ENCODE measurements around the gene CRYAB.
A peak's percentile ranks its signal among the peaks of the same experiment; 100 is the strongest.

Gene CRYAB, protein sequence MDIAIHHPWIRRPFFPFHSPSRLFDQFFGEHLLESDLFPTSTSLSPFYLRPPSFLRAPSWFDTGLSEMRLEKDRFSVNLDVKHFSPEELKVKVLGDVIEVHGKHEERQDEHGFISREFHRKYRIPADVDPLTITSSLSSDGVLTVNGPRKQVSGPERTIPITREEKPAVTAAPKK

DNA sequence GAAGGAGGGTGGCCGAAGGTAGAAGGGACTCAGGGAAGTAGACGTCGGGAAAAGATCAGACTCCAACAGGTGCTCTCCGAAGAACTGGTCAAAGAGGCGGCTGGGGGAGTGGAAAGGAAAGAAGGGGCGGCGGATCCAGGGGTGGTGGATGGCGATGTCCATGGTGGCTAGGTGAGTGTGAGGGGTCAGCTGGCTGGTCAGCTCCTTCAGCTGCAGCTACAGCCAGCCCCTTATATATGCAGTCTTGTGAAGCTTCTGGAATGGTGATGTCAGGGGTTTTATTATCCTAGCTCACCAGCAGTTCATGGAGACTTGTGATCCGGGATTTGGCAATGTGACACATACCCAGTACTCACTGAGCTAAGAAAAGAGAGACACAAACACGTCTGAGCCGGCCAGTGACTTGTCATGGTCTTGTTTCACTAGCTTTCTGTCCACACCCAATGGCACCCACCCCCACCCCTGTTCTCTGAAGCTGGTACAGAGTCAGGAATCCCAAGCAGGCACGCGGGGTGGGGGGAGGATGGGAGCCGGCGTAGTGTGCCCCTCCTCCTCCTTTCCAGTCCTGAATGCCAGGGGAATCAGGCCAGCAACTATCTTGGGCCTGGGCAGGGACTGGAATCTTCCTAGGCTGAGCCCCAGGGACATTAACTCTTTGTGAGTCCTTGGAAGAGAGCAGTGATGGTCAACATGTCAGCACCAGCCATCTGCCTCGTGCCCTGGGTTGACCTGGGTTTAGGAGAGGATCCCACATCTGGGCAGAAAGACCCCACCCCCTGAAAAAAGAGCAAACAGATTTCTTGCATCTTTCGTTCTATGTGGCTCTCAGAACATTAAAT, at the start of gene CRYAB:
Gene CRYAB, minus strand, starts transcription at position 208 of the 839 bp plus-strand sequence. Its CDS starts 46 bp downstream, at position 162.
- no peak for DNase-seq

DNA sequence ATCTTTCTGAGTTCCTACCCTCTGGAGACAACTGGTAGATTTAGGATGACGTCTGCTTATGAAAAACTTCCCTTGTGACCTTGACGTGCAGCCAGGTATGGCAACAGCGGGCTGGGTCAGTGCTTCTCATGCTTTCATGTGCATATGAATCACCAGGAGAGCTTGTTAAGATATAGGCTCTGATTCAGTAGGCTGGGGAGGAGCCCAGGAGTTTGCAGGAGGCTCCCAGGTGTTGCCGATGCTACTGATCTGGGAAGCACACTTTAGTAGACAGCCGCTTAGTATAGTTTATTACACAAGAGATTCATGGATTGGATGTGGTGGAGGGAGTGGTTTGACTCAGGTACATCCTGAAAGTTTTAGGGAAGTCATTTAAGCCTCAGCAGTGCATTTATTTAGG, 49.3 kb upstream of the CRYAB start:
- no peak for DNase-seq

DNA sequence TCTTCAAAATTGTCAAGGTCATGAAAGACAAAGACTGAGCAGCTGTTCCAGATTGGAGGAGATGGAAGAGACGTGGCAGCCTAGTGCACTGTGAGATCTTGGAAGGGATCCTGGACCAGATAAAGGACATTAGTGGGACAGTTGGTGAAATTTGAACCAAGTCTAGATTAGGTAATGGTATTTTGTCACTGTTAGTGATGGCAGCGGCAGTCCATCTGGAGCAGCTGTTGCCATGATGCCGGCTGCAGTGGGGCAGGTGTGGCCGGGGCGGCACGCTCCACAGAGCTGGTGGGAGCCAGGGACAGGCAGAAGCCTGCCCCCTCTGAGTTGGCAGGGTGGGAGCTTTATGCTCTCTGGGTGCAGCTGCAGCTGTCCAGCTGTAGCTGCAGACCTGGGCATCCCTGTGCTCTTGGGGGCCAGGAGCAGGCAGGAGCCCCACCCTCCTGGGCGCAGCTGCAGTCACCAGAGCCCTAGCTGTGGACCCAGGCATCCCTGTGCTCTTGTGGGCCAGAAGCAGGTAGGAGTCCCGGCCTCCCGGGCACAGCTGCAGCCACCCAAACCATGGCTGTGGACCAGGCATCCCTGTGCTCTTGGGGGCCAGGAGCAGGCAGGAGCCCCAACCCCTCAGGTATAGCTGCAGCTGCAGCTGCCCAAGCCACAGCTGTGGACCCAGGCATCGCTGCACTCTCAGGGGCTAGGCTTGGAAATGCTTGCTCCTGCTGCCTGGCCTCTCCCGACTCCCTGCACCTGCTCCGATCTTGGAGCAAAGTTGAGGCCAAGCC, 46.3 kb upstream of the CRYAB start:
- no peak for DNase-seq

DNA sequence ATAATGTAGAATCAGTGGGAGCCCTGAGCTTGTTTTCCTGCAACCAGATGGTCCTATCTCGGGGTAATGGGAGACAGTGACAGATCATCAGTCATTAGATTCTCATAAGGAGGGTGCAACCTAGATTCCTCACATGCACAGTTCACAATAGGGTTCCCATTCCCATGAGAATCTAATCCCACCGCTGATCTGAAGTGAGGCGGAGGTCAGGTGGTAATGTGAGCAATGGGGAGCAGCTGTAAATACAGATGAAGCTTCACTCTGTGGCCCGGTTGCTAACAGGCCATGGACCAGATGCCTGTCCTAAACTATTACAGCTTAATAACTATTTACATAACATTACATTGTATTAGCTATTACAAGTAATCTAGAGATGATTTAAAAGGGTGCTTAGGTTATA, 42.6 kb upstream of the CRYAB start:
- DNase-seq, result no peak

DNA sequence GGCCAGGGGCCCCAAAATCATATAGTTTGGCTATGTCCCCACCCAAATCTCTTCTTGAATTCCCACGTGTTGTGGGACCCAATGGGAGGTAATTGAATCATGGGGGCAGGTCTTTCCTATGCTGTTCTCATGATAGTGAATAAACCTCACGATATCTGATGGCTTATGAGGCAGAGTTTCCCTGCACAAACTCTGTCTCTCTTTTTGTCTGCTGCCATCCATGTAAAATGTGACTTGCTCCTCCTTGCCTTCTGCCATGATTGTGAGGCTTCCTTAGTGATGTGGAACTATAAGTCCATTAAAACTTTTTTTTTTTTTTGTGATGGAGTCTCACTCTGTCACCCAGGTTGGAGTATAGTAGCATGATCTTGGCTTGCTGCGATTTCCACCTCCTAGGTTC, 40.0 kb upstream of the CRYAB start:
- DNase-seq, result no peak

DNA sequence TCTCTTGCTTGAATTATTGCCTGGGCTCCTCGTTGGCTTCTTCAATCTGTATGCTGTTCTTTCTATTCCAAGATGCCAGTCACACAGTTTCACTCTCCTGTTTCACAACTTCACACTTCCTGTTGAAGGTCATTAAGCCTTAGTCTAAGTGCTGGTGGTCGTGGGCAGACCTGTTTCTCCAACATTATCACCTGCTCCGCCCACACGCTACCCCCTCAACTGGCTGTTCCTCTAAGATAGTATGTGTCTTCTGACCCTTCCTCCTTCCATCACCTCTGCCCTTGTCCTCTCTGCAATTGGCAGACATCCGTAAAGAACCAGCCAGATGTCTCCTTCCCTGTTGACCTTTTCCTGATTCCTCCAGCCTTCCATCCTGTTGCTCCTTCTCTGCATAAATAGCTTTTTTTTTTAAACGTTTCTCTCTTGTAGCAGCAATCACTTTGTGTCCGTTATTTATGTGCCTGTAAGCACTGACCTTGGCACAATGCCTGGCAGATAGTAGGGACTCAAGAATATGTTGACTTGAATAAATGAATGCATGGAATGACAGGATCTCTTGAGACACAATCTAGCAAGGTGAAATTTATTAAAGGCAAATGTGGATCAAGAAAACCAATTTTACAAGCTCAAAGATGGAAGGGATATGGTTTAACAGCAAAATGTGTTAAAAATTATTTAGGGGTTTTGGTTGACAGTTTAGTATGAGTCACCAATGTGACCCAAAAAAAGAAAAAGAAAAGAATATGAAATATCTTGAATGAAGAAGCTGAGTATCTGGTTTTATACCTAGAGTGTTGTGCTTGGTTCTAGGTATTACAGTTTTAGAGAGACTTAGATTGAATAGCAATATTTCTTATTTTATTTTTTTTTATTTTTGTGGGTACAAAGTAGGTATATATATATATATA, 38.2 kb upstream of the CRYAB start:
- DNase-seq, result no peak

DNA sequence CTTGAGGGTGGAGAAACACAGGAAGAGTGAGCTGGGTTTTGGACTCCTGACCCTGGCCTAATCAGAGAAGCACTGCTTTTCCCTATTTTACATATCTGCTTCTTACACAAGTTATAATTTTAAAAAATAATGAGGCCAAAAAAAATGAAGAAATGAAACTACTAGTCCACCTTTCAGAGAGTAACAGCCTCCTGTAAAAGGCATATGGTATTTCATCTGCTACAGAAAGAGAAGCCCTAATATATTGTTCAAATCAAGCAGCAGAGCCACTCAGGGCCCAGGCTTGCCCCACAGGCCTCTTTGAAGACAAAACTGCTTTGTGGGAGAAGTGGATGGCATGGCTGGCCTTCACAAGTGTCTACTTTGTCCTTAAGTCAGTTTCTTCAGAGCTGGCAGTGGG, 35.6 kb upstream of the CRYAB start:
- no peak for DNase-seq

DNA sequence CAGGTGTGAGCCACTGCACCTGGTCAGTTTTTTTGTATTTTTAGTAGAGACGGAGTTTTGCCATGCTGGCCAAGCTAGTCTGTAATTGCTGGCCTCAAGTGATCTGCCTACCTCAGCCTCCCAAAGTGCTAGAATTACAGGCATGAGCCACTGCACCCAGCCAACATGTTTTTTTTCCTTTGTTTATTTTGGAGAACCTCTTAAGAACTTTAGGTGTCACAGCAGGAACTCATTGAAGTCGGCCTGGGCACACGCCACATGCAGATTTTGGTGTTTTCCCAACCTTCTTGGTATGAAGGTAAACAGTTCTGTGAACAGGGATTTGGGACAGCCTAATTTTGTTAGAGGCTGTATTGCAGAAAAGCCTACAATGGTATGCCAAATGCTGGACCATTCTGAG, 34.9 kb upstream of the CRYAB start:
- DNase-seq, result no peak

DNA sequence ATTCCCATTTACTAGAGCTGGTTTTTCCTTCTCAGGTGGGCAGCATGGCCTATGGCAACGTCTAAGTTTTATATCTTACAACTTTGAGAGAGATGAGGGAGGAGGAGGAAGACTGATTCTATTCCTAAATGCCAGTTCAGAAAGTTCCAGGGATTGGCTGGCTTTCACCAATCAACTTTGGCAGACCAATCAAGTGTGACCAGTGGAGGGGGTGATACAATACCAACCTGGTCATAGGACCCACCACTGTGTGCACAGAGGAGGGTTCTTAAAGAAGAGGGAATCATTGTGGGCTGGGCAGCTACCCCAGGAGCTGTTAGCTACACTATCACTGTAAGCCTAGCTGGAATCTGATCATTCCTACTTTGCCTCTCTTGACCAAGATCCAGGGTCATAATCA, 33.6 kb upstream of the CRYAB start:
- no peak for DNase-seq

DNA sequence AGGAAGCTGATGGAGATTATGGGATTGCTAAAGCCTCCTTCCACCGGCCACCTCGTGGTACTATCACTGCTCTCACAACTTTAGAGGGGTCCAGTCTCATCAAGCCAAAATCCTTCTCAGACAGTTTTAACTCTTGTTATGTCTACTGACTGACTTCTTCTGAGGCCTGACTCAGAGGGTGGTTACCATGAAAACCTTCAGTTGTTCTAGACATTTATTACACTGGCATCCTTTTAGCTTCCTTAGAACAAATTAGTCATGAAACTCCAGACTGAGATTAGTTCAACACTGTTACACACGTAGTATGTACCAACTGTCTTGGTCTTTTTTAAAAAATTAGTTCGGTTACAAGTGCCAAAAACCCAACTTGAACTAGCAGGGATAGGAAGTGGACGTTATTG, 33.1 kb upstream of the CRYAB start:
- peak in 2 of 3 donors; percentile 50 to 53 for DNase-seq

DNA sequence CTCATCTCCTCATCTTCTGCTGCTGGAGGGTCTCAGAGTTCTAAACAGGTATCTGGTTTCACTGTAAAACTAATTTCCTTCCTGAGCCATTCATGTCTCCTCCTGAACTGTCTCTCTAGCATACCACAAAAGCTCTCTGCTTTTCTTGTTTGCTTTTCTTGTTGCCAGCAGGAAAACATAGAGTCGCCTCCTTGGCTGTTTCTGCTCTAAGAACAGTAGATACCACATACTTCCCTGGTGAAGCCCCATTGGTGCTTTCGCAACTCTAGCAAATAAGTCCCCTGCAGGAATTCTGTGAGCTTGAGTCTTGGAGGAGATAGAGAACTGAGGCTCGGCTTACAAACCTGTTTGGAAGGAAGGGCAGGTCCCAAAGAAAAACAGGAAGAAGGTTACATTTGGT, 32.6 kb upstream of the CRYAB start:
- DNase-seq, result no peak

DNA sequence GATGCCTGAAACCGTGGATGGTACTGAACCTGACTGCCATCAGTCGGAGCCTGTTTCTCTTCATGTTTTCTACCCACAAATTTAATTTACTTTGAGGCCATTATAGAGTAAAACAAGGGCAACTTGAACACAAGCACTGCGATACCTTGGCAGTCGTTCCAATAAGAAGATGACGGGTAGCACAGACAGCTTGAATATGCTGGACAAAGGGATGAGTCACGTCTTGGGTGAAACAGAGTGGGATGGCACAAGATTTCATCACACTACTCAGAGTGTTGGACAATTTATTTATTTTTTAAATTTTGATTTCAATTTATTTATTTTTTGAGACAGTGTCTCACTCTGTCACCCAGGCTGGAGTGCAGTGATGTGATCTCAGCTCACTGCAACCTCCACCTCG, 31.3 kb upstream of the CRYAB start:
- peak; percentile 50 to 59 (median 53) for DNase-seq

DNA sequence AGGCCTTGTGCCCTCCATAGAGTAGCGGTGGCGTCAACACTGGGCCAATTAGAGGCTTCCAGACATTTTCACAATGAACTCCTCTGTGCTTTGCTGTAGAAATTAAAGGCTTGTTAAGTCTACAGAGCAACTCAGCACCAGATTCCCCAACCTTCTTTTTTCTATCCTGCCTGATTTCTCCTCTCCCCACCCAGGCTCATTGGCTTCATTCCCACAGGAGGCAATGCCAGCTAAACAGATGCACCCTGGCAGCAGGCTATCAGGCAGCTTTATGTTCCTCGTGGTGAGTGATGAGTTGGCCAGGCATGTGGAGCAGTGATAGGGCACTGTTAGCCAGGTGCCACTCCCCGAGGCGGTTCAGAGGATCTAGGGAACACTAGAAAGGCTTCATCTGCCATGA, 30.4 kb upstream of the CRYAB start:
- no peak for DNase-seq

DNA sequence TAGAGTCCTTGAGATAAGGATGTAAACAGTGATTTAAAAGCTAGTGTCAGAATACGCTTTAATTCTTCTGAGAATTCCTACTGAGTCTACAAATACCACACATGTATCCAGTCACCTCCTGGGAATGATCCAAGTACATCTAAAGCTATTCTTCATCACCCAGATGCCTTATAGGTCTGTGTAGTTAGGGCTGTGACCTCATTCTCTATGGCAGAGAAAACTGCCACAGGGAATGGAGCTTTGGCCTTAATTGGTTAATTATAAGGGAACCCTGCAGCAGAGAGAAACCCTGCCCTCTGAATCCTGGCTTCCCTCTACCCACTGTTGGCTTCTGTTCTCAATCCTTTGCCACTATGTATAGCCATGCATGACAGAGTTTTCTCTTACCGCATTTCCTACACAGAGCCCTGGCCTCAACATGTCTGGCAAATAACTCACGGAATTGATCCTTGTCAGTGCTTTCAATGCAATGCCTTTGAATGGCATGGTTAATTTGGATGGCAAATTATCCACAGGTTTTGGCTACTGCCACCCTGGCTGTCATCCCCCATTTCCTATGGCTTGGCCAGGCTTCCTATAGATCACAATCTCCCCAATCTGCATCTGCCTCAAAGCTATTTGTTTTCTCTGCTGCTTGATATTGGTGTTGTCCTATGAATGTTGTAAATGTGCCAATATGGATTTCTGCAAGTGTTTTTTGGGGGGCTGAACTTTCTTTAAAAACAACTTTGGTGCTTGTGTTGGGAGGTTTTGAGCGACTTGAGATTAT, 28.4 kb upstream of the CRYAB start:
- no peak for DNase-seq

DNA sequence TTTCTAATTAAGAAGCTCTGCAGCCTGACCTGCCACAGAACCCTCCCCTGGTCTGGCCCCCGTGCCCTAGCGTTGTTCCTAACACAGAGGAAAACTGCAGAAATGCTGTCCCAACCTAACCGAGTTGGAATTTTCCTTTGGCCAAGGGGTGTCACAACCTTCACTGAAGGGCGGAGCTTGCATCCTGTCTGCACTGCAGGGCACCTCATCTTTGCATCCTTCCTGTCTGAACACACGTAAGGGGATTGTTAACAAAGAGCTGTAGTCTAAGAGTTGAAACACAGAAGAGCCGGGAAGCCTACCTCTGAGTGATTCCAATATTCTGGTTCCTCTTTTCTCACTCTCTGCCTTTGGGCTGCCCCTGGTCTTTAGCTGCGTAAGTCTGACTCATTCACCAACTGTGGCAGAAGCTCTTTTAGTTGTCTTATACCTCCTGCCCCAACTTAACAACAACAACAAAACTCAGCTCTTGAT, 27.2 kb upstream of the CRYAB start:
- DNase-seq, result peak; percentile 83 to 91 (median 89)

DNA sequence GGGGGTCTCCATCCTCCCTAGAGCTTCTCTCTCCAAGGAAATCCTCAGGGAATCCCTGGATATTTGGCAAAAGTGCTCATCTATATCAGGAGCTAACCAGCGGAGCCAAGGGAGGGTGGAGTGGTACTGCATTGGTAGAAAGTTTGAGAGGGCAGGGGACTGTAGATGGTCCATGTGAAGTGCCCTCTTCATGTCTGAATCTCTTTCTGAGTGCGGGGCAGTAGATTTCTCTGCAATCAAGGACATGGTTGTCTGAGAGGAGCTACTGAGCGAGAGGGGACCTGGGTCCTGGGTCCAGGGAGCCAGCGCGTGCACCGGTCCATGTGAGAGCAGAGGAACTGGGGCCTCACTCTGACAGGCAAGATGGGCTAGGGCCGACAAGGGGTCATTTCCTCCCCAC, 26.3 kb upstream of the CRYAB start:
- no peak for DNase-seq

DNA sequence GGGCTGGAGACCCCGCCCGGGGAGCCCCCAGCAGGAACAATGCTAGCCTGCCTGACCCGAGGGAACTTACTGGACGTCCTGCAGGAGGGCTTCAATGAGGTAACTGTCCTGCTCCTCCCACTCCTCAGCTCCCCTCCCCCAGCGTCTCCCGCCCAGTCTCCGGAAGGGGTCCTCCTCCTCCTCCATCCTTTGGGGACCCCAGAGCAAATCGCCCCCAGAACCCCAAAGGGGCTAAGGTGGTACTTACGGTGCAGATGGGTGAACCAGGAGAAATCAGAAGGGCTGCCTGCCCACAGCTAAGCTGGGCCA, 25.8 kb upstream of the CRYAB start:
- no peak for DNase-seq

DNA sequence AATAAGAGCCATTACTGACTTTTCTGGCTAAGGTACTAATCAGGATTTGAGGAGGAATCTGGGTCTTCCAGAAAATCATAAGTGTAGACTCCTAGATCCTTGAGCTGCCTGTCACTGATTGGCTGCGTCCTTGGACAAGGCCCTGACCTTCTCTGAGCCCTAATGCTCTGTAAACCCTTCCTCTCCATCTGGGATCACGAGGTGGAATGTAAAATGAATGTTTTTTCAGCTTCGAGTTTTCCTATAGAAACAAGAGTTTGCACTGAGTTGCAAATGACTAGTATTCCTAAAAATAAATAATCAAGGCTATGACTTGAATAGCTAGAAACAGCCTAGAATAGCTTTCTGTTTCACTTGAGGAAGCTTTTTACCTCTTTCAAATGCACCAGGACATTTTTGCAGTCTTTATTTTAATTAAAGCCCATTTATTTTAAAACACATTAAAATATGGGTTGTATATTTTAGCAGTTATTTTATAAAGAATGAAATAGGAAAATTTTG, 24.5 kb upstream of the CRYAB start:
- peak in 2 of 3 donors; percentile 52 to 78 for DNase-seq

DNA sequence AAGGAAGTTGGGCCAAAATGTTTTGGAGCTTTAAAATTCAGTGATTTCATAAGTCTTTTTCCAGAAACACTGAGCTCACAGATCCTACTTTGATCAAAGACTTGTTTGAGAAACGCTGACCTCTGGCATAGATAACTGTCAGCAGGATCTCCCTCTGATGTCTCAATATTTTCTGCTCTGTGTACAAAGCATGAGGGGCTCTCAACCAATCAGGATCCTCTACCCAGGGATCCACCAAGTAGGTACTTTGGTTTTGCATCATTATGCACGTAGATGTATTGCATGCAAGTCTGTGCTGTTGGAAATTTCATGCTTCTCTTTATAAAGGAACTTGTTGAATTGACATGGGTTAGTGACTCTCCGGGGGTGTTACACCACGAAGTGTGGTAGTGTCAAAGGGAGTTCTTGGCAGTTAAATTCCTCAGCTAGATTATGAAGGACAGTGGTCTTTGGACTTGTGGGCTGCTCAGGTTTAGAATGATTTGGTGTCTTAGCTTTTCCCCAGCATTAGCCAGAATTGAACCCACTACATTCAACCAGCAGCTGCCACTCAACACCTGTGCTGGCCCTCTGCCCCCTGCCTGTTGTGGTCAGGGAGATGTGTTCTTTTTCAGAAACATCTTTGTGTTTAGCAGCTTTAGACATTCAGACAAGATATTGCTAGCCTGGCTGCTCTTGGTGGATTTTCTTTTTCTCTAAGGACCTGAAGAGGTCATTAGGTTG, 23.9 kb upstream of the CRYAB start:
- peak; percentile 87 to 97 (median 91) for DNase-seq

DNA sequence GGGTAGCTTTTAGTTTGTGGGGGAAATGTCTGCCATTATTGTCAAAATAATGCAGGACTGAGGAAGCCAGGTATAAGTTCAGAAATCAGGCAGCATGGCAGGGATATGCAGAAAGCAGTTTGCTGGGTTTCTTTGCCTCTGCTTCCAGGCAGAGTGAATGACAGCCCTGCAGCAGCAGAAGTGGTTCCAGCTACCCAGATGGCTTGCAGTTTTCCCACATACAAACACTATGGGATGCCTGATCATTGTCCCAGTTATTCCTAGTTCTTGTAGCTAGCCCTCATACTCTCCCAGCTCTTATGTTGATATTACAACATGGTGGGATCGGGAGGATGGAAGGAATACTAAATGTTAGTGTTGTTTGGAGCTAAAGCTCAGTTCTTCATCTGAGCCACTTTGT, 22.7 kb upstream of the CRYAB start:
- DNase-seq, result no peak

DNA sequence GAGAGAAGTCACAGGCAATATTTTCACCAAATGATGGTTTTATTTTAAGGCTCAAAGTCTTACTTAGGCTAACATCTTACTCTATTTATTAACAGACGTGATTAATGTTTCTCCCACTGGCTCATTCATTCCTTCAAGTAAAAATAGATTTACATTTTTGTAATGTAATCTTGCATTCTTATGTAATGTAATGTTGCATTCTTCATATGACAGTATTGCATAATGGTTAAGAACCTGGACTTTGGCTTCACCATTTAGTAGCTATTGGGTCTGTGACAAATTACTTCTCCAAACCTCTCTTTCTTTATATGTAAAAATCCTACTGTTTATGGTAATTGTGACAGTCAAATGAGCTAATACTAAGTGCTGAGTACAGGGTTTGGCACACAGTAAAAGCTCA, 22.3 kb upstream of the CRYAB start:
- DNase-seq, result peak in 2 of 3 donors; percentile 71 to 74
